ENCODE results near the gene JPH4. TPM values are rescaled to one million over a fixed set of nuclear protein-coding genes. Genes with fewer than 3 reads are reported as not detected.
A peak's percentile ranks its signal among the peaks of the same experiment; 100 is the strongest.

JPH4 gene
- total and polyA plus RNA-seq, 2 donors, result 0.14 to 0.59 TPM

DNA sequence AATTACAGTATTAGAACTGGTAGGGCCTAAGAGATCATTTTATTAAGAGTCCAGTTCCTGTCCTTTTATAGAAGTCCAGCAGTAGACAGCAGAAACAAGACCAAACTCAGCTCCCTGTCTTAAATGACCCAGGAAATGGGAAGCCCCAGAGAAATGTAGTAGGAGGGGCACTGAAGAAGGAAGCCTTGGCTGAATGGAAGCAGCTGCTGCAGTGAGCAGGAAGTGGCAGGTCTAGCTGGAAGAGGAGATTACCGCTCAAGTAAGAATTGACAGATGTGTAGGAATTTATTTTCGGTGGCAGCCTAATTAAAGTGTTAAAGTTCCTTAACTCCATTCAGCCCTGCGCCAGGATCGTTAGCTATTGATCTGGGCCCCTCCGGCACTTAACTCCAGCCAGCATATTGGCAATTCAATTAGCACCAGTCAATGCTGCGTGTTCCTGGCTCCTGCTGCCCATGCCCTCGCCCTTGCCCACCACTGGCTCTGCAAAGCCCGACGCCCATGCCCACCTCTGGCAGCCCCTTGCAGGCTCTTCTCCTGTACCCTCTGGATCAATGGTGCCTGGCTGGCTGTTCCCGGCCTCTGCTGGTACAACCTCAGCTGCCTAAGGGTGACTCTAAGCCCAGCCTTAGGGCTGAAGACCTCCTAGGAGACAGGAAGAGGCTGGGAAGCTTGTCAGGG lies 48.1 kb downstream of the JPH4 start:
- H3K4me1 ChIP-seq (ENCODE audit: control insufficient read depth in 2 of 2, insufficient read depth in 2 of 2, low read length in 2 of 2), result peaks cover 0 to 16% of the 10 kb centered on the region in 2 donors
- peak in 1 of 9 donors; percentile 34 for DNase-seq (ENCODE audit: low read depth in 6 of 9, low spot score in 9 of 9)
- WGBS, result 66% methylated on average over 10 of the region's 10 CpGs
- no peaks in the 10 kb centered on the region for H3K36me3 ChIP-seq (ENCODE audit: control insufficient read depth in 2 of 2, insufficient read depth in 2 of 2, low read length in 1 of 2)
- H3K9me3 ChIP-seq (ENCODE audit: control insufficient read depth in 2 of 2, insufficient read depth in 1 of 2, low read length in 1 of 2), result no peaks in the 10 kb centered on the region
- no peaks in the 10 kb centered on the region for H3K27me3 ChIP-seq (ENCODE audit: control insufficient read depth in 2 of 2, insufficient read depth in 1 of 2, low read length in 1 of 2)
- H3K4me3 ChIP-seq (ENCODE audit: low read length in 2 of 2), result no peak overlapping the region
- H3K27ac ChIP-seq (ENCODE audit: low read depth in 1 of 2, low read length in 1 of 2), result no peak overlapping the region

DNA sequence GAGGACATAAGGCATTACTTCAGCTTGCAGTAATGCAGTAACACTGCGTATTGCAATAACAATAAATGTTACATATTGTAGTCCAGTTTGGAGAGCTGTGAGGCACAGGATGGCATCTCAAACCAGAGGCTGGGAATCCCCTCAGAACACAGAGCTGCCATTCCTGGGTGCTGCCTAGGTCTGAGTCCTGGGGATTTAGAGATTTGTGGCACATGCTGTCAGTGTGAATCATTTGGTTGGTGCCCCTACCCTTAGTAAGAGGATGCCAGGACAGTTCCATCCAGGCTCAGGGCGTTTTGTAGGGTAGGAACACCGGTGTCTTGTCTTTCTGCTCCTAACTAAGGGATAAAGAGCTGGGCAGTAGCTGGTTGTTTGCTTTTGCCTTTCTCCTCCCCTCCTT lies 49.6 kb downstream of the JPH4 start:
- H3K36me3 ChIP-seq (ENCODE audit: control insufficient read depth in 2 of 2, insufficient read depth in 2 of 2, low read length in 1 of 2), result no peaks in the 10 kb centered on the region
- H3K27me3 ChIP-seq (ENCODE audit: control insufficient read depth in 2 of 2, insufficient read depth in 1 of 2, low read length in 1 of 2), result no peaks in the 10 kb centered on the region
- WGBS, result 96% methylated on average over 3 of the region's 3 CpGs
- H3K9me3 ChIP-seq (ENCODE audit: control insufficient read depth in 2 of 2, insufficient read depth in 1 of 2, low read length in 1 of 2), result no peaks in the 10 kb centered on the region
- no peak overlapping the region for H3K4me3 ChIP-seq (ENCODE audit: low read length in 2 of 2)
- H3K27ac ChIP-seq (ENCODE audit: low read depth in 1 of 2, low read length in 1 of 2), result no peak overlapping the region
- no peak for DNase-seq (ENCODE audit: low read depth in 6 of 9, low spot score in 9 of 9)
- peaks cover 0 to 16% of the 10 kb centered on the region in 2 donors for H3K4me1 ChIP-seq (ENCODE audit: control insufficient read depth in 2 of 2, insufficient read depth in 2 of 2, low read length in 2 of 2)

DNA sequence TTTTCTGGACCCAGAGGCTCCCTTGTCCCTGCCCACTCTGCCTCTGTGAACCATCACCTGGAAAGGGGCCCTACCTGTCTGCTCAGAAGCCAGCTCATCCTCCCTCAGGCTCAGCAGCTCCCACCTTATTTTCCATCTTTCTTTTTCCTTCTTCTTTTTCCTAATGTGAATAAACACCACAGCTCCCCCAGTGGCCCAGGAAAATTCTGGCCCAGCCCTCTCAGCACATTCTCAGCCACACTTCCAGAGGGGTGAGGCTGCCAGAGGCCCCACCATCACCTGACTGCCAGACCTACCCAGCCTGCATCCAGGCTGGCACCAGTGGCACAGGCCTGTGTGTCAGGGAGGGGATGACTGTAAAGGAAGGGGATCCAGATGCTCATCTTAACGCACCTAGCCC lies 50.0 kb downstream of the JPH4 start:
- no peak for DNase-seq (ENCODE audit: low read depth in 6 of 9, low spot score in 9 of 9)
- Histone ChIP-seq H3K9me3 (ENCODE audit: control insufficient read depth in 2 of 2, insufficient read depth in 1 of 2, low read length in 1 of 2) (no peaks in the 10 kb centered on the region), H3K27me3 (ENCODE audit: control insufficient read depth in 2 of 2, insufficient read depth in 1 of 2, low read length in 1 of 2) (no peaks in the 10 kb centered on the region), H3K36me3 (ENCODE audit: control insufficient read depth in 2 of 2, insufficient read depth in 2 of 2, low read length in 1 of 2) (no peaks in the 10 kb centered on the region), H3K4me1 (ENCODE audit: control insufficient read depth in 2 of 2, insufficient read depth in 2 of 2, low read length in 2 of 2) (peaks cover 0 to 16% of the 10 kb centered on the region in 2 donors), H3K27ac (ENCODE audit: low read depth in 1 of 2, low read length in 1 of 2) (no peak overlapping the region), H3K4me3 (ENCODE audit: low read length in 2 of 2) (no peak overlapping the region)
- 98% methylated on average over 1 of the region's 1 CpG for WGBS

DNA sequence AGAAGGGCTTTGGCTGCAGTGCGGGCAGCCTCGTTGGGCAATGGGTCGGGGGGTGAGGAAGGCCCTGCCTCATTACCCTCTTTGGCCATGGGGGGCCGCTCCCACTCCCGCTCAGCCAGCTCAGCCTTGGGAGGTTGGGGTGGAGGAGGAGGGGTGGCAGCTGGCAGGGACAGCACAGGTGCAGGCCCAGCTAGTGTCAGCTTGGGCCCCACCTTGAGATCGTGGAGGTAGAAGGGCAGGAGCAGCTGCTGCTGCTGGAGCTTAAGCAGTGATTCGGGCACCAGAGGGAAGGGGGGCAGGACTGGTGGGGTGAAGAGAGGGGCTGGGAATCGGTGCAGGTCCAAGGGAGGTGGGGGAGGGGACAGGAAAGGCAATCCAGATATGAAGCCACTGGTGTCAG lies 53.0 kb downstream of the JPH4 start:
- Histone ChIP-seq H3K36me3 (ENCODE audit: control insufficient read depth in 2 of 2, insufficient read depth in 2 of 2, low read length in 1 of 2) (peaks cover 0 to 4% of the 10 kb centered on the region in 2 donors), H3K27ac (ENCODE audit: low read depth in 1 of 2, low read length in 1 of 2) (no peak overlapping the region), H3K4me1 (ENCODE audit: control insufficient read depth in 2 of 2, insufficient read depth in 2 of 2, low read length in 2 of 2) (peaks cover 0 to 4% of the 10 kb centered on the region in 2 donors), H3K27me3 (ENCODE audit: control insufficient read depth in 2 of 2, insufficient read depth in 1 of 2, low read length in 1 of 2) (no peaks in the 10 kb centered on the region), H3K4me3 (ENCODE audit: low read length in 2 of 2) (no peak overlapping the region), H3K9me3 (ENCODE audit: control insufficient read depth in 2 of 2, insufficient read depth in 1 of 2, low read length in 1 of 2) (no peaks in the 10 kb centered on the region)
- no peak for DNase-seq (ENCODE audit: low read depth in 6 of 9, low spot score in 9 of 9)
- 90% methylated on average over 8 of the region's 8 CpGs for WGBS

DNA sequence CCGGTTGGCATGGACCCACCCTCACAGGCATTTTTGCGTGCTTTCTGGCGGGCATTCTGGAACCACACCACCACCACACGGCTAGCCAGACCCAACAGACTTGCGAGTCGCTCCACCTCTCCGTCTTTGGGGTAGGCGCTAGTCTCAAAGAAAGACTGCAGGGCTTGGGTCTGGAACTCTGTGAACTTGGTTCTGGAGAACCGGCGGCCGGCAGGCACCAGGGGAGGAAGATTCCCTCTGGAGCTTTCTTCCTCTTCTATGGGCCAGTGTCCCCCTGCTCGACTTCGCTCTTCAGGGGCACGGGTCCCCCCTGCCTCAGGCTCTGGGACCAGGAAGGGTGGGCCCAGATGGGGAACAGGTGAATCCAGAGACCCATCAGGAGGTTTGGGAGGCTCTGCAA lies 53.6 kb downstream of the JPH4 start:
- 97% methylated on average over 14 of the region's 14 CpGs for WGBS
- Histone ChIP-seq H3K27ac (ENCODE audit: low read depth in 1 of 2, low read length in 1 of 2) (no peak overlapping the region), H3K4me1 (ENCODE audit: control insufficient read depth in 2 of 2, insufficient read depth in 2 of 2, low read length in 2 of 2) (no peaks in the 10 kb centered on the region), H3K27me3 (ENCODE audit: control insufficient read depth in 2 of 2, insufficient read depth in 1 of 2, low read length in 1 of 2) (no peaks in the 10 kb centered on the region), H3K9me3 (ENCODE audit: control insufficient read depth in 2 of 2, insufficient read depth in 1 of 2, low read length in 1 of 2) (no peaks in the 10 kb centered on the region), H3K4me3 (ENCODE audit: low read length in 2 of 2) (no peak overlapping the region), H3K36me3 (ENCODE audit: control insufficient read depth in 2 of 2, insufficient read depth in 2 of 2, low read length in 1 of 2) (peaks cover 0 to 4% of the 10 kb centered on the region in 2 donors)
- DNase-seq (ENCODE audit: low read depth in 6 of 9, low spot score in 9 of 9), result no peak

DNA sequence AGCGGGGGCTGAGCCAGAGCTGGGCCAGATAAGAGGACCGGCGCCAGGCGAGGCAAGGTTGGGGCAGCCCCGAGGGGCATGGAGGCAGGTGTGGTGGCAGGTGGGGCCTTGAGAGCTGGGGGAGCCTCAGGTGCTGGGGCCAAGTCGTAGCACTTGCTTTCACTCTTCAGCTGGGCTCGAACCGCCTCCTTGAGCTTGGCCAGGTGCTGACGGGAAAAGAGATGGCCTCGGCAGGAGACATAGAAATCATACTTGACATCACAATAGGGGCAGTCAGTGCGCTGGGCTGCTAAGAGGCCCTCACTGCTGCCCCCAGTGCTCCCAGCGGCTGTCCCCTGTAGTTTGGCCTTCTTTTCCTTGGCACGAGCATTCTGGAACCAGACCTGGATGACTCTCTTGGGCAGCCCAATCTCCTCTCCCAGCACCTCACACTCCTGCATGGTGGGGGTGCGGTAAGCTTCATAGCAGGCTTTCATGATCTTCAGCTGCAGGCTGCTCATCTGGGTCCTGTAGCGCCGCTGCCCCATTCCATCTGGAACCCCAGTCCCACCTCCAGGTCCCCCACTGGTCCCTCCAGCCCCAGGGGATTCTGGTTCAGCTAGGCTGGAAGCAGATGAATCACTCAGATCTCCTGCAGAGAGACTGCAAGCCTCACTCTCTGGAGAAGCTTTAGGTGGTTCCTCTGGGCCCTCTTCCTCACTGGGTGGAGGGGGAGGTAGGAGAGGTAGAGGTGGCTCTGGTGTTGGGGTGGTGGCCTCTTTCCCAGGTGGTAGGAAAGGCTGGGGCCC lies 55.2 kb downstream of the JPH4 start:
- DNase-seq (ENCODE audit: low read depth in 6 of 9, low spot score in 9 of 9), result no peak
- Histone ChIP-seq H3K27me3 (ENCODE audit: control insufficient read depth in 2 of 2, insufficient read depth in 1 of 2, low read length in 1 of 2) (no peaks in the 10 kb centered on the region), H3K27ac (ENCODE audit: low read depth in 1 of 2, low read length in 1 of 2) (no peak overlapping the region), H3K36me3 (ENCODE audit: control insufficient read depth in 2 of 2, insufficient read depth in 2 of 2, low read length in 1 of 2) (peaks cover 0 to 4% of the 10 kb centered on the region in 2 donors), H3K9me3 (ENCODE audit: control insufficient read depth in 2 of 2, insufficient read depth in 1 of 2, low read length in 1 of 2) (no peaks in the 10 kb centered on the region), H3K4me1 (ENCODE audit: control insufficient read depth in 2 of 2, insufficient read depth in 2 of 2, low read length in 2 of 2) (no peaks in the 10 kb centered on the region), H3K4me3 (ENCODE audit: low read length in 2 of 2) (no peak overlapping the region)
- WGBS, result 95% methylated on average over 16 of the region's 16 CpGs

DNA sequence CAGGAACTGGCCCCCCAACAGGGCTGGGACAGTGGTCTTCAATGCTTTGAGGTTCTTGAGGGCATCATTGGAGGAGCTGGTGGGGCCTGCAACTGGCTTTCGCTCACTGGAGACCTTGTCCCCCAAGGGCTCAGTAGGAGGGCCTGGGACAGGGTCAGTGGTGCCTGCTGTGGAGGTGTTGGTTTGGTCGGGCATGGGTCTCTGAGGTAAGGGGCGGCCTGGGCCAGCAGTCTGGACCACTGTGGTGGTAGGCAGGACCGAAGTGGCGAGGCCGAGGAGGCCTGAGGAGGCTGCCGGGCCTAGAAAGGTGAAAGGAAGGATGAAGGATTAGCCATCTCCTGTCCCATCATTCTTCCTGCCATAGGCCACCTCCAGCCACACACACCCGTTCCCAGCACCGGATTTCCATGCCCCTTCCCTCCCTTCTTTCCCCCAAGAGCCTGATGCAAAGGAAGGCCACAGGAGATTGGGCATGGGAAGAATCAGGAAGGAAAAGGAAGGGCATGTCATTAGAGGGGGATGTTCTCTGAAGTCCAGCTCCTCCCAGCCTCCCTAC lies 55.9 kb downstream of the JPH4 start:
- H3K4me1 ChIP-seq (ENCODE audit: control insufficient read depth in 2 of 2, insufficient read depth in 2 of 2, low read length in 2 of 2), result no peaks in the 10 kb centered on the region
- no peak overlapping the region for H3K4me3 ChIP-seq (ENCODE audit: low read length in 2 of 2)
- H3K27ac ChIP-seq (ENCODE audit: low read depth in 1 of 2, low read length in 1 of 2), result no peak overlapping the region
- peaks cover 0 to 4% of the 10 kb centered on the region in 2 donors for H3K36me3 ChIP-seq (ENCODE audit: control insufficient read depth in 2 of 2, insufficient read depth in 2 of 2, low read length in 1 of 2)
- H3K9me3 ChIP-seq (ENCODE audit: control insufficient read depth in 2 of 2, insufficient read depth in 1 of 2, low read length in 1 of 2), result no peaks in the 10 kb centered on the region
- 97% methylated on average over 9 of the region's 9 CpGs for WGBS
- no peak for DNase-seq (ENCODE audit: low read depth in 6 of 9, low spot score in 9 of 9)
- no peaks in the 10 kb centered on the region for H3K27me3 ChIP-seq (ENCODE audit: control insufficient read depth in 2 of 2, insufficient read depth in 1 of 2, low read length in 1 of 2)

DNA sequence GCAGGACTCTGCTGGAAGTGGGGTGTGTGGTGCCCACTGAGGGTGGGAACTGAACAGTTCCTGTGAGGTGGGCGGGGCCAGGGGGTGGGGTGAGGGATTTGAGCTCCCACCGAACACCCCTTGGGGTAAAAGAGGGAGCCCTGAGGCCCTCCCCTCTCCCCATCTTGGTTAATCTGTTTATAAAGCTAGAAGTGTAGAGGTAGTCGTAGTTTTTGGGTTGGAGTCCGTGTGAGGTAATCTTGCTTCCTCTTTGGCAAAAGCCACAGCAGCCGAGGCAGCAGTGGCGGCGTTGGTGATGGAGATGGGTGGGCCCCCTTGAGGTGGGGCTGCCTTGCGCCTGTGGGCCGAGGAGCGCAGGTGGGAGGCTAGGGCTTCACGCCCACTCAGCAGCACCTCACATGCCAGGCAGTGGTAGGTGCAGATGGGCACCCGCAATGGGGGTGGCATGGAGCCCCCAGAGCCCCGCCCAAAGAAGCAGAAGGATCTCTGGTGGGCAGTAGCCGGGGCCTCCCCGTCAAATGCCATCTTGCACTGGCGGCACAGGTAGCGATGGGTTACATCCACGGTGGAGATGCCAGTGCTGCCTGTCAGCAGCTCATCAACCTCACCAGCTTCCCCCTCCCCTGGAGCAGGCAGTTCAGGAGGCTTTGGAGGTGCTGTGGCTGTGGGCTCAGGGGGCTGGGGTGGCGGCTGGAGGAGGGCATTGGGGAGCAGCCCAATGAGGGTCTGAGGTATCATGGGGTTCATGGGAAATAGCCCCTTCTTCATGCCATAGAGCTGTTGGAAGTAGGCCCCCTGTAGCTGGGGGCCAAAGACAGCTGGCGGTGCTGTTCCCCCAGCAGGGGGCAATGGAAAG lies 56.6 kb downstream of the JPH4 start:
- Histone ChIP-seq H3K36me3 (ENCODE audit: control insufficient read depth in 2 of 2, insufficient read depth in 2 of 2, low read length in 1 of 2) (peaks cover 0 to 4% of the 10 kb centered on the region in 2 donors), H3K4me1 (ENCODE audit: control insufficient read depth in 2 of 2, insufficient read depth in 2 of 2, low read length in 2 of 2) (no peaks in the 10 kb centered on the region), H3K27ac (ENCODE audit: low read depth in 1 of 2, low read length in 1 of 2) (no peak overlapping the region), H3K27me3 (ENCODE audit: control insufficient read depth in 2 of 2, insufficient read depth in 1 of 2, low read length in 1 of 2) (no peaks in the 10 kb centered on the region), H3K4me3 (ENCODE audit: low read length in 2 of 2) (no peak overlapping the region), H3K9me3 (ENCODE audit: control insufficient read depth in 2 of 2, insufficient read depth in 1 of 2, low read length in 1 of 2) (no peaks in the 10 kb centered on the region)
- DNase-seq (ENCODE audit: low read depth in 6 of 9, low spot score in 9 of 9), result no peak
- 73% methylated on average over 20 of the region's 20 CpGs for WGBS

Data from thymus (tissue), 11 donors.